ENCODE measurements around the gene DCAF8.

The DCAF8 gene

DNA sequence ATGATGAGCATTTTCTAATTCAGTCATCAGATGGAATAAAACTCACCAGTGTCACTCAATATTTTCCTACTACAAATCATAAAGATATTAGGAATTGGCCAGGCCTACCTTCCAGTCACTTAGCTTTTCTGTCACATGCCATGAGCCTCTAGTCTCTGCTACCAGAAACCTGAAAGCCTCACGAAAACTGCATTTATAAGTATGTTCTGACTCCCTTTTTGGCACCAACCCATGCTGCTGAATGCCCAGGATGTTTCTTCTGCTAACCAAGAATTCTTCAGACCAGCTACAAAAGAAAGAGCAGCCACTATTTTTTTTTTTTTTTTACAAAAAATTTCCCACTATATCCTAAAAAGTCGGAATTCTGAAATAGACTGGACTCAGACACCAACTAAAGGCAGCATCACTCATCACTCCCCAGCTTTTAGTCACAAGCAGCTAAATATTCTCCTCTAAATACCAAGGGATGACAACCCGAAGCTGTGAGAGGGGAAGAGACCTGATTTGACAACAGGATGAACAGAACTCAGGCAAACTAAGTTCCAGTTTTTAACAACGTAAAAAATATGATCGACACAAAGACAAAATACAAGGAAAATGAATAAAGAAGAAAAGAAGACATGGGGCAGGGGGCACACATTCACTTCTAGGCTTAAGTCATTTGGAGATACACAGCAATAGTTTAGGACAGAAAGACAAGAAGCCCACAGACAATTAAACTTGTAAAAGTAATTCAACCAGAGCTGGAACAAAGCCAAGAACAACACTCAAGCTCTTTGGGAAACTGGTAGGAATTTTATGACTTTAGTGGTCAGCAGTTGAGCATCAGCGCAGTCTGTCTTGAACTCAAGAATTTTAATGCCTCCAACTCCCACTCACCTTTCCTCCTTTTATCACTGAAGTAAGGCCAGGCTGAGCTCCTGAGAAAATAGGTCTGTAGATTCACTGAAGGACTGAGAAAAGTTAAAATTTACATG is 1.7 kb downstream of the DCAF8 start:
- TF ChIP-seq, protein P1, sequence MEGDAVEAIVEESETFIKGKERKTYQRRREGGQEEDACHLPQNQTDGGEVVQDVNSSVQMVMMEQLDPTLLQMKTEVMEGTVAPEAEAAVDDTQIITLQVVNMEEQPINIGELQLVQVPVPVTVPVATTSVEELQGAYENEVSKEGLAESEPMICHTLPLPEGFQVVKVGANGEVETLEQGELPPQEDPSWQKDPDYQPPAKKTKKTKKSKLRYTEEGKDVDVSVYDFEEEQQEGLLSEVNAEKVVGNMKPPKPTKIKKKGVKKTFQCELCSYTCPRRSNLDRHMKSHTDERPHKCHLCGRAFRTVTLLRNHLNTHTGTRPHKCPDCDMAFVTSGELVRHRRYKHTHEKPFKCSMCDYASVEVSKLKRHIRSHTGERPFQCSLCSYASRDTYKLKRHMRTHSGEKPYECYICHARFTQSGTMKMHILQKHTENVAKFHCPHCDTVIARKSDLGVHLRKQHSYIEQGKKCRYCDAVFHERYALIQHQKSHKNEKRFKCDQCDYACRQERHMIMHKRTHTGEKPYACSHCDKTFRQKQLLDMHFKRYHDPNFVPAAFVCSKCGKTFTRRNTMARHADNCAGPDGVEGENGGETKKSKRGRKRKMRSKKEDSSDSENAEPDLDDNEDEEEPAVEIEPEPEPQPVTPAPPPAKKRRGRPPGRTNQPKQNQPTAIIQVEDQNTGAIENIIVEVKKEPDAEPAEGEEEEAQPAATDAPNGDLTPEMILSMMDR (IDR thresholded peaks at IDR 0.05; ENCODE audit: extremely low read depth, missing control alignments) = no peak
- no peak for DNase-seq (ENCODE audit: low spot score)

DNA sequence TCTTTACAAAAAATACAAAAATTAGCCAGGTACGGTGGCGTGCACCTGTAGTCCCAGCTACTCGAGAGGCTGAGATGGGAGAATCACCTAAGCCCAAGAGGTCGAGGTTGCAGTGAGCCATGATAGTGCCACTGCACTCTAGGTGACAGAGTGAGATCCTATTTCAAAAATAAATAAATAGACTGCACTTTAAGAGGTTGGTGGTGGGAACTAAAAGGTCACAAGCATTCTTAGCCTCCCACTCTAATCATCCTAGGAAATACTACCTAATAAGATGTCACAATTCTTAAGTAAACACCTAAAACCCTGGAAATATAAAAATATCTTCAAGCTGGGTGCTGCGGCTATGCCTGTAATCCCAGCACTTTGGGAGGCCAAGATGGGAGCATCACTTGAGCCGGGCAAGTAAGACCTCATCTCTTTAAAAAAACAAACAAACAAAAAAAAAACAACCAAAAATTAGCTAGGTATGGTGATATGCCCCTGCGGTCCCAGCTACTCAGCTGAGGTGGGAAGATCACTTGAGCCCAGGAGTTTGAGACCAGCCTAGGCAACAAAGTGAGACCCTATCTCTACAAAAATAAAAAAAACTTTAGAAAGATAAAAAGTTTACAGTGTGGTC is 4.1 kb downstream of the DCAF8 start:
- no peak for DNase-seq (ENCODE audit: low spot score)
- TF ChIP-seq, protein P1 (IDR thresholded peaks at IDR 0.05; ENCODE audit: extremely low read depth, missing control alignments) = no peak

DNA sequence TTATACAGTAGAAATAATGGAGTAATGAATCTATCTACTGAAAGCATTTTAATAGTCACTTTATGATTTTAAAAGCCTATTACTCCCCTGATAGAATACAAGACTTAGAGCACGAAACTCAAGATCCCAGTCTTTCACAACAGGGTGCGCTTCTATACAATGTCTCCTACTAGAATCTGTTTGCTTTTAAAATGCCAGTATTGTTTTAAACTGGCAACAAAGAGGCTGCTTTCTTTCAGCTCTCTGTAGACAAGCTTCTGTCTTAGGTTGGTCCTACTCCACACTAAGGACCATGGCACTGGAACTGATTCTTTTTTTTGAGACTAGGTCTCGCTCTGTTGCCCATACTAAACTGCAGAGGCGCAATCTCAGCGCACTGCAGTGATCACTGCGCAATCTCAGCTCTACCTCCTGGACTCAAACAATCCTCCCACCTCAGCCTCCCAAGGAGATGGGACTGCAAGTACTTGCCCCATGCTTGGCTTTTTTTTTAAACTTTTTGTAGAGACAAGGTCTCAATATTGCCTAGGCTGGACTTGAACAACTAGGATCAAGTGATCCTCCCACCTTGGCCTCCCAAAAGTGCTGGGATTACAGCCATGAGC is 4.8 kb downstream of the DCAF8 start:
- DNase-seq (ENCODE audit: low spot score) = no peak
- TF ChIP-seq, protein P1 (IDR thresholded peaks at IDR 0.05; ENCODE audit: extremely low read depth, missing control alignments) = no peak

DNA sequence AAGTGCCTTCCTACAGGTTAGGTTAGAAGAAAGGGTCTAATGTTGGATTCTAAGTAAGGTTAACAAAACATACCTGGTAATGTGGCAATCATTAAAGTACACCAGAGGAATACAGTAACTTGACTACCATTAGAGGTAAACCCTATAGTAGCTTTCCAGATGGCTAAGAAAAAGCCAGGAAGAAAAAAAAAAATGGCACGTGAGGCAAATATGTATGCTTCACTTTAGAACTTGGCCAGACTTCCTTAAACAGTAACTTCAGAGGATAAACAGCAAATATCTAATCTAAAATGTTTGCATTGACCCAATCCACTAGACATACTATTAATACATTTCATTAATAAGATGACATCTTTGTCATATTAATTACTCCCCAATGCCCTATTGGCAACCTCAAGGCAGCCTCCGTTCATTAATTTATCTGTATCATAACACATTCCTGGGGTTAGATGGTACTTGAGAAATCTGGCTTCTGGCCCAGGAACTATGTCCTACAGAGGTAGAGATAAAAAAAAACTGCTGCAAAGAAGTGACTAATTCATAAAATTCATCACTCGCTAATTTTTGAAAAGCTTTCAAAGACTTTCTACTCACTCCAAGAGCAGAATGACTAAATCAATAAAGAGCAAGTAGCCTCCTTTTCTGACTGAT is 5.8 kb downstream of the DCAF8 start:
- TF ChIP-seq, protein P1 (IDR thresholded peaks at IDR 0.05; ENCODE audit: extremely low read depth, missing control alignments) = no peak
- no peak for DNase-seq (ENCODE audit: low spot score)

DNA sequence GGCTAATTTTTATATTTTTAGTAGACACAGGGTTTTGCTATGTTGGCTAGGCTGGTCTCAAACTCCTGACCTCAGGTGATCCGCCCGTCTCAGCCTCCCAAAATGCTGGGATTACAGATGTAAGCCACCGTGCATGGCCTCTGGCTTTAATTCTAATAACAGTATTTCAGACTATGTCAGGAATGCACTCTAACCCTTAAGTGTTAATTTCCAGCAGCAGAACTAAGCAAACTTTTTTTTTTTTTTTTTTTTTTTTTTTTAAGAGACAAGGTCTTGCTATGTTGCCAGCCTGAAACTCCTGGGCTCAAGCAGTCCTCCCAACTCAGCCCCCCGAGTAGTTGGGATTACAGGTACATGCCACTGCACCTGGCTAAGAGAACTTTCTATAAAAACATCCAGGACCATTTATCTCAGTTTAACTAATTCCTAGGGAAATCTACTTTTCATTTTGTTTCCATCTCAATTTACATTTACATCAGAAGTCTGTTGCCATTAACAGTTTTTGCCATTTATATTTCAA is 6.5 kb downstream of the DCAF8 start:
- TF ChIP-seq, protein P1 (IDR thresholded peaks at IDR 0.05; ENCODE audit: extremely low read depth, missing control alignments) = no peak

DNA sequence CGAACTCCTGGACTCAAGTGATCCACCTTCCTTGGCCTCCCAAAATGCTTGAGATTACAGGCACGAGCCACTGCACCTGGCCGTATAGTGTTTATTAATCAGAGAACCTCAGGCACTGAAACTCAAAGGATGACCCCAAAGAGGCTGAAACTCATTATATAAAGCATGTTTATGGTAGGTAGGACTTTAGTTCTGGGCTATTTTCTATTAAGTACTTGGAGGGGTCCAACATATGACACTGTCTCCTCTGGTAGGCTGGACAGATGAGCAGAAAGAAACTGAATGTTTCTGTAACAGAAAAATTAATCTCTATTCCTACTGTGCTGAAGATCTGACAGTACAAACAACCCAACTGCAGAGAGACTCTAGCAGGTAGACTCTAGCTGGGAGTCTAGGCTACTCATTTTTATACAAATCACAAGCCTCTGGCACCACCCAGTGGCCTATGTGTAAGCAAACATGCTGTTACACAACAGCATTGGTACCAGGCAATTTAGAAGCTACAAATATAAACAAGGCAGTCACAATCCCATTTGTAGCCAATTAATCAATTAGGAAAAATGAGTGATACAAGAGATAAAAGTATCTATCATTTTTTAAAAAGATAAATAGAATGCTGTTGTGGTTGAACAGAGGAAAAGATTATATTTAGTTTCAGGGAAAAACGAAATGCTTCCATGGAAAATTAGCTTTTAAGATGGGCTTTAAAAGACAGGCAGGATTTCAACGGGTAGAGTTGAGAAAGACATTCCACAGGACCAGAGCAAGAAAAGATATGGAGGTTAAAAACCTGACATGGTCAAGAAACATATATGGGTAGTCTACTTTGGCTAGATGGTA is 10.4 kb downstream of the DCAF8 start:
- TF ChIP-seq, protein P1 (IDR thresholded peaks at IDR 0.05; ENCODE audit: extremely low read depth, missing control alignments) = peak; percentile 54
- DNase-seq (ENCODE audit: low spot score) = peak; percentile 60

More for the DNA sequence above, 6.5 kb downstream of the DCAF8 start:
- no peak for DNase-seq (ENCODE audit: low spot score)
